HG02852 (cell line): Measurements from ENCODE around the gene CDH18.

Experiments used
- ATAC-seq: cut with Tn5 transposase; IDR thresholded peaks from one replicate; pipeline ENCODE4 v1.9.1; 2021; ENCODE audit warnings: mild to moderate bottlenecking, moderate library complexity; ENCODE audit not compliant: unreplicated experiment

The CDH18 gene

DNA sequence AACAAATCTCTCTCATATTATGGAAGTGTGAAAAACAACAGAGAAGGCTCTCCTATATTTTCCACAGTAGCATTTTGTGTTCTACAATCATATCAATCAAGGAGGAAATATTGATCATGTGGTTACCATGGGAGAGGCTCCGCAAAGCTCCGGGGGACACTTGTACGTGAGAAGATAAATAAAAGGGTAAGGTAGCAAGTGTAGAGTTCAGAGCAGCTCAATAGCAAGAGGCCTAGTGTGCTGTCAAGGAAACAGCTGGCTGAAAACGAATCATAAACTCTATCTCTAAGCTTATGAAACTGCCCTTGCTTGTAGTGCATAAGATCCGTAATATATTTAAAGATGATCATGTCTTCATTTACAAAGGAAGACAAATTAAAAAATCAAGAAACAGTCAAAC is 57.5 kb downstream of the CDH18 start:
- no peak for ATAC-seq

- no peak for ATAC-seq
These were observed 59.2 kb downstream of the CDH18 start for GRCh38 chr5:19928562-19929421.

DNA sequence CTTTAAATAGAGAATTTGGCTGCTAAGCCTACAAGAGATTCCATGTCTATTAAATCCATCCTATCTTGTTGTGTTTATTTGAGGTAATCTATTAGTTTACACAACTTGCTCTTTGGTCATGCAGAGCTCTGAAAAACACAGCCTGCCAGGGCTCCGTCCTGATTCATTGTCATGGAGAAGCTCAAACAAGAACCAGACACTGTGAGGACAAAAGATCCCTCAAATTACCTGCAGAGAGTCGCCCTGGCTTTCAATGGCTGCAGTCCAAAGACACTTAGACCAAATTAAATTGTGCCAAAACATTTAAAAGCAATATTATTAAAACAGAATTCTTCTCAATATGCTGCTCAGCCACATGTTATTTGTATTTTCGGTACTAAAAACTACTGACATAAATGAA is 60.1 kb downstream of the CDH18 start:
- ATAC-seq: no peak

DNA sequence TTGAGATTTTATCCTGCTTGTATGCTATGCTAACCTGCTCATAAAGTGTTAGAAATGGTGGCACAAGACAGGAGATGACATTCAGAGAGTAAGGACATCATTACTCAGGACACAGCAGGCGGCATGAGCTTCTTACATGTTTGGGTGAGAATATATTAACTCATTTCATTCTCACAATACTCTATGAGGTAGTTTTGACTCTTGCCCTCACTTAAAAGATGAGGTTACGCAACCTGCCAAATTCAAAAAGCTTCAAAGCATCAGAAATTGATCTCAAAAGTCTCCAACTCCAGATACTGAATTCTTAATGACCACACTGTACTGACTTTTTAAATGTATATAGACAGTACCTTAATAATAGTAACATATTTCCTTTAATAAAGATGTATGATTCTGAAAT is 60.8 kb downstream of the CDH18 start:
- no peak for ATAC-seq

DNA sequence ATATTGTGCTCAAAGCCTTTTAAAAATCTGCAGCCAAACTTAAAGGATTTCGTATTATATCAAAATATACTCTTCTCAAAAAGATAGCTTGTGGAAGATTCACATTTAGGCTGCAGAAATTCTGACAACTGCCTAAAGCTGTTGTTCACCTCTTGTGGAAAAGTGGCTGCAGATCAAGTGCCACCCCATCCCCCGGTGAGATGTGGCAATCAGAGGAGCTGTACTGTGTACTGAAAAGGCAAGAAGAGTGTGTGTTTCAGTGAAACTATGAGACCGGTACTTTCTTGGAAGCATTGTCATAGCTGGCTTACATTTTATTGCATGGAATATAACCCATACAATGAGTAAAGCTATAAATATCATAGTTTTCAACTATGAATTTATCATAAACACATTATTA is 64.3 kb downstream of the CDH18 start:
- ATAC-seq: no peak

- no peak for ATAC-seq
These were observed 67.2 kb downstream of the CDH18 start for GRCh38 chr5:19920761-19921160.

GRCh38 chr5:19918780-19919179 is 69.2 kb downstream of the CDH18 start:
- ATAC-seq: no peak

DNA sequence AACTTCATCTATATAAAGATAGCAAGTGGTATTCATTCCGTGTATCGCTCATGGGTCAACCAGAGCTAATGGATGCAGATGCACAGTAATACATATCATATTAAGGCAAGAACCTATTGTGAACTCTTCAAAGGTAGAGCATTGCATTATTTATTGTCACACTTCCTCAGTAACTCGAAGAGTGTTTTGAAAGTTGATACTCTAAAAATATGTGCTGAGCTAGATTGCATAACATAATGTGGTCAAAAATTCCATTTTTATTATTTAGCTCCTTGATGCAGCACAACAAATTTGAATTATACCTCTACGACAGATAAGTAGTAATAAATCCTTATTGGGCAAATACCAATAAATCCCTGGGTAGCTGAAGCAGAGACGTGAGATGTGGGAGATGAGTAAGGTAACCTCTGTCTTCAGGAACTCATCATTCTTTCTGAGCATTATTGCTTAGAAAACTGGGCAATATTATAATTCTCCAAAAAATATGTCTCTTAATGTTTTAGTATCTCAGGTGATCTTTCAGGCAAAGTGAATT is 70.3 kb downstream of the CDH18 start:
- ATAC-seq: no peak

DNA sequence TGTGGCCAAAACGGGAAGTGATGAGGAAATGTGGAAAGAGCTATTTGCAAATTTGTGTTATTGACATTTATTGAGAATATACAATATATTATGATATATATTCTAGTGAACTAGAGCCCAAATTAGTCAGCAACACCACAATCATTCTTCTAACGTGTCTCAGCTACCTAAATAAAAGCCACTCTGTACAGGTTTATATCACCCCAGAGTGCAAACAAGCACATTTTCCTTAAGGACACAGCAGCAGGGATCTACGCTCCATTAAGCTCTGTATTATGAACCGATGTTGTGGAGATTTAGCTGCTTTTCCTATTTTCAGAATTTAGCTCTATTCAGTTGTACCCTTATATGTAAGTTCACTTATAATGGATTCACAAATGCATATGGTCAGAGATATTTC is 77.9 kb downstream of the CDH18 start:
- ATAC-seq: no peak

- no peak for ATAC-seq
These were observed 83.2 kb downstream of the CDH18 start for GRCh38 chr5:19904766-19905165.

DNA sequence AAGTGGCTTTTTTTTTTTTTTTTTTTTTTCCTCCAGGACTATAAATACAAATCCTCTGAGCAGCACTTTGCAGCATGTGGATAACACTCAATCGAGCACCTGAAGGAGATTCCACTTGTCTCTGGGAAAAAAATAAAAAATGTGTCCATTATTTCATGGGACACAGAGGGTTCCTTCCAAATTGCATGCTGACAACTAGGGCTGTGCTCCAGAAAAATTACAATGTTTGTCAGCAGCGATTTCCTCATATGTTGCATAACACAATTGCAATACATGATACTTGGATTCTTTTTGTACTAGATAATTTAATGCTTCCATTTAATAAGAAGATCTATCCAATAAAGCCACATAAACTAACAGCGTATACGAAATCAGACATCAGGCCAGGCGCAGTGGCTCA is 84.4 kb downstream of the CDH18 start:
- ATAC-seq: no peak

DNA sequence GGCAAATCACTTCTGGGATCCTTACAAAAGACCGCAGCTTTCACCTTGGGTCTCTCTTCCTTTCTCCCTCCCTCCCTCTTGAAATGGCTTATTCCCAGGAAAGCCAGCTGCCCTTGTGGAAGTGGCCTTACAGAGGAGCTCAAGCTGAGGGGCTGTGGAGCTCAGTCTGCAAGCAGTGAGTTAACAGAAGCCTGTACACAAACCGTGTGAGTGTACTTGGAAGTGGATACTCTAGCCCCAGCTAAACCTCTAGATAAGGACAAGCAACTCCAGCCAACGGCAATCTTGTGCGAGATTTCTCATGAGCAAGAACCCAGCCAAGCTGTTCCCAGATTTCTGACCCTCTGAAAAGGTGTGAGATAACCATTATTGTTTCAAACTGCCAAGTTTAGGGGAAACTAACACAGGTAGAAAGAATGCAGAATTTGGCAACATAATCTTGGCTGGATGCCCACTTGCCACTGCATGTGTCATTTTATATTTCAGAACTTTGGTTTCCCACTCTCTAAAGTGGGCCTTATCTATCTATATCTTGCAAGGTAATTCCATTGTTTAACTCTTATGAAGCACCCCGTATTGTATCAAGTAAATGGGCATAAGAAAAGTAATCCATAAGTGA is 85.6 kb downstream of the CDH18 start:
- ATAC-seq: no peak

DNA sequence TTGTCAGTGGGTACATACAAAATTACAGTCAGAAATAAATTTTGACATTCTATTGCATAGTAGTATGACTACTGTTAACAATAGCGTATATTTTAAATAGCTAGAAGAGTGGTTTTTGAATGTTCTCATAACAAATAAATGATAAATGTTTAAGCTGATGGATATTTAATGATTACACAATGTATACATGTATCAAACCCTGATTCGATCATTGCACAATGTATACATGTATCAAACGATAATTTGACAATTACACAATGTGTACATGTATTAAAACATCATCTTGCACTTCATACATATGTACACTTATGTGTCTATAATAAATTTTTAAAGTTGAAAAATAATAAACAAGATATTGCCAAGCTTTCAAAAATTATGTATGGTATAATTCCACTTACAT is 87.7 kb downstream of the CDH18 start:
- ATAC-seq: no peak

GRCh38 chr5:19891658-19892057 is 96.3 kb downstream of the CDH18 start:
- no peak for ATAC-seq

GRCh38 chr5:19886123-19886917 is 101.7 kb downstream of the CDH18 start:
- no peak for ATAC-seq

GRCh38 chr5:19885040-19885824 is 102.8 kb downstream of the CDH18 start:
- no peak for ATAC-seq

GRCh38 chr5:19880859-19881436 is 107.1 kb downstream of the CDH18 start:
- no peak for ATAC-seq

DNA sequence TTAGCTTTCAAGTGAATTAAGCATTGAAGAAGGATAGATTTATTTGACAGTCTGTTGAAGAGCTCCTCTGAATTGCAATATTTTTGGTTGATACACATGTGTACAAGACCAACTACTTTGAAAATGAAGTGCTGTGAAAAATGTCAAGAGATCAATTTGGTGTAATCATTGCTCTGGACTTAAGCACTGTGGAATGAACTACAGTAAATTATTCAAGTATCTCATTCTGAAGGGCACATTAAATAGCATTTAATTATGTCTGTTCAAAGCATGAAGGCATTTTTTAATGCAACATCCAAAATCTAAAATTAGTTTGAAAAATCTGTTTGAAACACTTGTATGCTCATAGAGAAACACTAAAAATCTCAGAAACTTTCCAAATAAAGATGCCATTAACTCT is 107.5 kb downstream of the CDH18 start:
- ATAC-seq: no peak

DNA sequence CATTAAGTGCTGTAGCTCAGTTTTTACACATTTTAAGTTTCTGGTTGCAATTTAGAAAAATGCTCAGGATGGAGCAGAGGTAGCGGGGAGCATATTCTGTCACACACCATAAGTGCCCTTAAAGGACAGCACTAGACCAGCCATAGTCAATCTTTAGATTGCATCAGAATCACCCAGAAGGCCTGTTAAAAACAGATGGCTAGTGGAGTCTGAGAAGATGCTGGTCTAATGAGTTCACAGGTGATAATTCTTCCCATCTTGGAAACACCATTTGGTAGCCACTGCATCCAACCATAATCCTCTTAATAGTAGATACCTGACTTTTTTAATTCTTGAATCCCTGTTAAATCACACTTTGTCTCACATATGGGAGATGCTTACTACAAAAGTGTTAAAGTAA is 113.2 kb downstream of the CDH18 start:
- ATAC-seq: no peak

- ATAC-seq: no peak
These were observed 121.9 kb downstream of the CDH18 start for GRCh38 chr5:19866090-19866450.
